Hepatocyte (in vitro differentiated cells): ENCODE measurements around the gene TREH.

ENCODE experiments used
- CTCF ChIP-seq: fragments of 200-600 bp; sonication (generic); IDR thresholded peaks from 2 replicates; pipeline ENCODE4 v1.5.1; 2016; ENCODE audit warnings: antibody characterized with exemption, mild to moderate bottlenecking; ENCODE audit not compliant: poor library complexity
- EZH2 ChIP-seq: fragments of 200-600 bp; sonication (generic); IDR thresholded peaks from 2 replicates; pipeline ENCODE4 v1.6.1; 2016; ENCODE audit warnings: antibody characterized with exemption, mild to moderate bottlenecking, borderline replicate concordance
- EZH2phosphoT487 ChIP-seq: fragments of 200-600 bp; sonication (generic); IDR thresholded peaks from one replicate; pipeline ENCODE4 v1.6.1; 2018; ENCODE audit warnings: antibody characterized with exemption, mild to moderate bottlenecking, low read depth, moderate library complexity; ENCODE audit not compliant: unreplicated experiment, severe bottlenecking

GRCh38 chr11:118677977-118678376, 1.5 kb downstream of the TREH start:
- TF ChIP-seq CTCF: no peak
- TF ChIP-seq EZH2phosphoT487: no peak
- no peak for TF ChIP-seq EZH2
